ENCODE results near the gene HAS3.

HAS3 gene

DNA sequence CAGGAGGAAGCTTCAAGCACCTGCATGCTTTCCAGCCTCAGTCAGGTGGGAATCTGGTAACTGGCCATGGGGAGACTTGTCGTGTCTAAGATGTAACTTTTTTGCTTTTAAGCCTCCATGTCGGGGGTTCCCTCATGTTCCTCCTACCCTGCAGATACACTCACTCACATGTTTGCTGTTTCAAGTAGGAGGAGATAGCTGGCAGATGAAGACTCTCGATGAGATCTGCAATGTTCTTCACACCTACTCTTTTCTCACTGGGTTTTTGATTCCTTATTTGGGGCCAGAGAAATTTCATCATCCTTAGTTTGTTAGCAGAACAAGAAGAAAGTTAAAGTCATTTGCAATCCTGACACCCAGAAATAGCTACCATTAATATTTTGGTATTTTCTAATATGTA is 51.7 kb downstream of the HAS3 start:
- peak; percentile 14 for DNase-seq

DNA sequence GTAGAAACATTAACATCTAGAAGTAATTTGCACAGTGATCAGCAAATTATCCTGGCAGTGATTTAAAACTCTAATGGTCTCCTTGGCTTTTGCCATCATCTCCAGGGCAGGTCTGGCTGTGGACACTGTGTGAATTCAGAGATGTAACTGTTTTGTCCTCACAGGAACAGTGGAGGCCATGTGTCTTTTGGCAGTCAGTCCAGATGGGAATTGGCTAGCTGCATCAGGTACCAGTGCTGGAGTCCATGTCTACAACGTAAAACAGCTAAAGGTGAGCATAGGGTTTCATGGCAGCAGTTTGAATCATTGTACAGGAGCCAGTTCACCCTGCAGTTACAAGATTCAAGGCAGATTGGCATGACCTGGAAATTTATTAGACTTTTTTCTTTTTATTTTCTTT is 54.7 kb downstream of the HAS3 start:
- DNase-seq = no peak

GRCh38 chr16:69165584-69165983 is 60.1 kb downstream of the HAS3 start:
- no peak for DNase-seq

DNA sequence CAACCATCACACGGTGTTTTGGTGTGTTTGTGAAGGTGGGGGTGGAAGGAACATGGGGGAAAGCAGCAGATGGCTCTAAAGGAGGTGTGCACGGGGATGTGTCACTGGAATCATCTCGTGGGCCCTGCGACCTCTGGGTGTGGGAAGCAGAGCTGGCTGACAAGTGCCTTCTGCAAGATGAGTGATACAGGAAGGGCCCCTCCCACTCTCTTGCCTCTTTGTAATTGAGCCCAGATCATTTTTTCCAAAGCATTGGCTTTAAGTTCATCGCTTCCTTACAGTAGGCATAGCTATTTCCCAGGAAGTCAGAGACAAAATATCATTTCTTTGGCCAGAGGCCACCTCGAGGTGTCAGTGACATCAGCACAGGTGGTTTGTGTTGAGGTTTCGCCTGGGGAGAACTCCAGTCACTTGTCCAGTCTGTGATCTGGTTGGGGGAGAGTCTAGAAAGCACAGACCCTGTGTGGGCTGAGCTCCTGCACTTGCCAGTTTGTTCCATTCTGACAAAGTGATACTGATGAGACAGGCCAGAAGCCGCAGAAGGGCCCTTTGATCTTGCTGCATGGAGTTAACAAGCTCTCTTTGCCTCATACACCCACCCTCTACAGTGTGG is 60.9 kb downstream of the HAS3 start:
- peak; percentile 64 for DNase-seq

GRCh38 chr16:69166946-69167930 is 61.8 kb downstream of the HAS3 start:
- DNase-seq = no peak

Data from suppressor macrophage treated with lipopolysaccharide for 4 hours (primary cell).